Natural killer cell (primary cell): ENCODE results near the gene CERS5. TPM values are rescaled to one million over a fixed set of nuclear protein-coding genes. Genes with fewer than 3 reads are reported as not detected.

Experiments used
- ATAC-seq, 3 donors: fragments of 150-1000 bp in 2 of 3; fragments of 200-7000 bp in 1 of 3; cut with Tn5 transposase; 1 replicate in 1 of 3; 2 replicates in 2 of 3; pipeline ENCODE4 v1.10.0; 2021; ENCODE audit warnings: mild to moderate bottlenecking in 2 of 3, moderate library complexity in 2 of 3
- DNase-seq, 2 donors: peaks; one replicate each; pipeline versions ENCODE4 v3.0.0 to v3.0.0-alpha.2; 2013 to 2021; ENCODE audit warnings: mixed read lengths in 1 of 2
- H3K27ac ChIP-seq: one replicate; pipeline ENCODE4 v1.5.1; 2013; ENCODE audit warnings: mild to moderate bottlenecking, low read length
- H3K27me3 ChIP-seq: one replicate; pipeline ENCODE4 v1.6.1; 2013; ENCODE audit warnings: low read length; ENCODE audit not compliant: control insufficient read depth, insufficient read depth
- H3K36me3 ChIP-seq: one replicate; pipeline ENCODE4 v1.6.1; 2013; ENCODE audit warnings: low read length; ENCODE audit not compliant: control insufficient read depth, insufficient read depth
- H3K4me1 ChIP-seq: one replicate; pipeline ENCODE4 v1.6.1; 2013; ENCODE audit warnings: low read length; ENCODE audit not compliant: control insufficient read depth, insufficient read depth
- H3K4me3 ChIP-seq: one replicate; pipeline ENCODE4 v1.5.1; 2013; ENCODE audit warnings: low read length
- H3K9me3 ChIP-seq: one replicate; pipeline ENCODE4 v1.6.1; 2013; ENCODE audit warnings: low read length; ENCODE audit not compliant: control insufficient read depth, insufficient read depth
- H3K27ac Mint-ChIP-seq, 2 donors: one replicate each; pipeline ENCODE4 v1.8.0; 2022; ENCODE audit warnings: mild to moderate bottlenecking in 2 of 2, mixed read lengths in 2 of 2, moderate library complexity in 1 of 2
- H3K27me3 Mint-ChIP-seq, 2 donors: one replicate each; pipeline ENCODE4 v1.8.0; 2022; ENCODE audit warnings: low read depth in 2 of 2, mixed read lengths in 2 of 2
- H3K36me3 Mint-ChIP-seq: one replicate; pipeline ENCODE4 v1.8.0; 2022; ENCODE audit warnings: mixed read lengths
- H3K4me1 Mint-ChIP-seq, 2 donors: one replicate each; pipeline ENCODE4 v1.8.0; 2022; ENCODE audit warnings: mixed read lengths in 2 of 2
- H3K4me3 Mint-ChIP-seq: one replicate; pipeline ENCODE4 v1.8.0; 2022; ENCODE audit warnings: mild to moderate bottlenecking, moderate library complexity, mixed read lengths
- H3K9me3 Mint-ChIP-seq, 2 donors: one replicate each; pipeline ENCODE4 v1.8.0; 2022; ENCODE audit warnings: mixed read lengths in 2 of 2
- CTCF ChIP-seq: fragments of 200-600 bp; IDR thresholded peaks from one replicate; pipeline ENCODE4 v1.8.0; 2022; ENCODE audit warnings: antibody characterized with exemption
- WGBS: methylation state at CpG from one replicate; pipeline ENCODE4 v1.1.7; 2013; ENCODE audit warnings: missing lambda C conversion rate; ENCODE audit not compliant: insufficient coverage; 5-methylcytosine and 5-hydroxymethylcytosine counted together
- intact Hi-C: fragments of 100-400 bp; cut with micrococcal nuclease; formaldehyde crosslinking; loops from one replicate; pipeline ENCODE4 v1.14.2; 2022
- total RNA-seq, 4 donors: library from RNA; stranded (reverse); fragments of 120-200 nt in 1 of 4; gene quantifications; one replicate each; pipeline versions ENCODE4 v1.2.3 to v1.2.4, GENCODE V29; 2013 to 2022

Gene CERS5
- total RNA-seq, 3 donors from 2014 or later (not counting 1 experiment from before 2014, with no cell fraction given), result 69.9 to 81.2 (median 75.8) TPM

- no peak for TF ChIP-seq CTCF
- DNase-seq (no peak), ATAC-seq (no peak)
- no CpG with 5 or more reads among the region's 2 CpGs for WGBS
- Mint-ChIP-seq H3K4me3 (no peak overlapping the region), H3K4me1 (peaks cover 33 to 35% of the 10 kb centered on the region in 2 donors), H3K27ac (peak overlapping the region; percentile 67 to 75), H3K9me3 (no peaks in the 10 kb centered on the region), H3K36me3 (no peaks in the 10 kb centered on the region), H3K27me3 (no peaks in the 10 kb centered on the region)
- intact Hi-C loops, result no loop called here
- Histone ChIP-seq H3K9me3 (no peaks in the 10 kb centered on the region), H3K27me3 (no peaks in the 10 kb centered on the region), H3K27ac (no peak overlapping the region), H3K4me1 (peaks cover 14% of the 10 kb centered on the region), H3K4me3 (no peak overlapping the region), H3K36me3 (no peaks in the 10 kb centered on the region)
Measured at GRCh38 chr12:50213439-50213838, 46.3 kb upstream of the CERS5 start.

GRCh38 chr12:50212071-50212467 is 44.9 kb upstream of the CERS5 start:
- TF ChIP-seq CTCF, result no peak
- ATAC-seq (peak in 1 of 3 donors; percentile 34), DNase-seq (peak in 1 of 2 donors; percentile 36)
- H3K4me1 ChIP-seq, result peaks cover 14% of the 10 kb centered on the region
- no peaks in the 10 kb centered on the region for H3K27me3 Mint-ChIP-seq
- H3K27ac Mint-ChIP-seq, result peak overlapping the region; percentile 88 to 92
- intact Hi-C loops, result no loop called here
- H3K4me3 Mint-ChIP-seq, result peak overlapping the region; percentile 72
- H3K36me3 Mint-ChIP-seq, result no peaks in the 10 kb centered on the region
- WGBS, result 53% methylated on average over 2 of the region's 2 CpGs
- no peaks in the 10 kb centered on the region for H3K9me3 ChIP-seq
- no peaks in the 10 kb centered on the region for H3K36me3 ChIP-seq
- H3K4me1 Mint-ChIP-seq, result peaks cover 30 to 33% of the 10 kb centered on the region in 2 donors
- peak overlapping the region; percentile 48 for H3K27ac ChIP-seq
- no peak overlapping the region for H3K4me3 ChIP-seq
- H3K27me3 ChIP-seq, result no peaks in the 10 kb centered on the region
- no peaks in the 10 kb centered on the region for H3K9me3 Mint-ChIP-seq

- Mint-ChIP-seq H3K4me1 (peaks cover 29 to 33% of the 10 kb centered on the region in 2 donors), H3K27me3 (no peaks in the 10 kb centered on the region), H3K9me3 (no peaks in the 10 kb centered on the region), H3K4me3 (peak overlapping the region; percentile 72), H3K27ac (peak overlapping the region; percentile 88 to 92), H3K36me3 (no peaks in the 10 kb centered on the region)
- Histone ChIP-seq H3K36me3 (no peaks in the 10 kb centered on the region), H3K27me3 (no peaks in the 10 kb centered on the region), H3K9me3 (no peaks in the 10 kb centered on the region), H3K4me3 (no peak overlapping the region), H3K27ac (peak overlapping the region; percentile 48), H3K4me1 (peaks cover 14% of the 10 kb centered on the region)
- ATAC-seq (peak in 1 of 3 donors; percentile 50), DNase-seq (peak in 1 of 2 donors; percentile 54)
- TF ChIP-seq CTCF, result no peak
- WGBS, result 95% methylated on average over 2 of the region's 6 CpGs
- intact Hi-C loops, result no loop called here
Measured at GRCh38 chr12:50211392-50212070, 44.4 kb upstream of the CERS5 start.

GRCh38 chr12:50207424-50207823 is 40.3 kb upstream of the CERS5 start:
- Mint-ChIP-seq H3K27me3 (no peaks in the 10 kb centered on the region), H3K36me3 (no peaks in the 10 kb centered on the region), H3K9me3 (no peaks in the 10 kb centered on the region), H3K4me1 (peaks cover 12 to 16% of the 10 kb centered on the region in 2 donors), H3K27ac (no peak overlapping the region), H3K4me3 (no peak overlapping the region)
- Histone ChIP-seq H3K27me3 (no peaks in the 10 kb centered on the region), H3K4me3 (no peak overlapping the region), H3K27ac (no peak overlapping the region), H3K4me1 (peaks cover 11% of the 10 kb centered on the region), H3K36me3 (peaks cover 19% of the 10 kb centered on the region), H3K9me3 (no peaks in the 10 kb centered on the region)
- TF ChIP-seq CTCF, result no peak
- intact Hi-C loops, result no loop called here
- ATAC-seq (no peak), DNase-seq (no peak)
- 93% methylated on average over 2 of the region's 2 CpGs for WGBS
